Upper lobe of right lung (tissue), 1 donor: Measurements from ENCODE around the gene RPRD1B. TPM values are rescaled to one million over a fixed set of nuclear protein-coding genes. Genes with fewer than 3 reads are reported as not detected.

ENCODE experiments used
- ATAC-seq: fragments of 200-7000 bp; cut with Tn5 transposase; one replicate; pipeline ENCODE4 v1.9.1; 2020; ENCODE audit warnings: mild to moderate bottlenecking, moderate library complexity
- DNase-seq: peaks from one replicate; pipeline ENCODE4 v3.0.0-alpha.2; 2020
- H3K27ac ChIP-seq: fragments of 200-600 bp; one replicate; pipeline ENCODE4 v1.8.0; 2022
- H3K27me3 ChIP-seq: fragments of 200-600 bp; one replicate; pipeline ENCODE4 v1.8.0; 2022; ENCODE audit warnings: mild to moderate bottlenecking
- H3K36me3 ChIP-seq: fragments of 200-600 bp; one replicate; pipeline ENCODE4 v1.8.0; 2022
- H3K4me1 ChIP-seq: fragments of 200-600 bp; one replicate; pipeline ENCODE4 v1.8.0; 2022
- H3K4me3 ChIP-seq: fragments of 200-600 bp; one replicate; pipeline ENCODE4 v1.8.0; 2022; ENCODE audit warnings: mild to moderate bottlenecking
- H3K9me3 ChIP-seq: fragments of 200-600 bp; one replicate; pipeline ENCODE4 v1.8.0; 2022
- CTCF ChIP-seq: fragments of 200-600 bp; IDR thresholded peaks from one replicate; pipeline ENCODE4 v1.8.0; 2022; ENCODE audit warnings: antibody characterized with exemption
- intact Hi-C: fragments of 100-400 bp; cut with DNase I; formaldehyde crosslinking; loops from one replicate; pipeline ENCODE4 v1.11.0; 2022
- total RNA-seq: library from RNA; stranded (reverse); fragmentation: NEBNext Ultra II Directional; extraction: Animal tissue kit (Norgen Biotek cat#: 25700); gene quantifications from one replicate; pipeline ENCODE4 v1.2.1, GENCODE V29; 2021
- donor health status: DM: no; HTN: yes; CAD: no; lungs with severe emphysema.

The RPRD1B gene
- total RNA-seq, 1 donor from 2014 or later, result 33.1 TPM

- H3K27ac ChIP-seq, result peak overlapping the region; percentile 74
- no peaks in the 10 kb centered on the region for H3K27me3 ChIP-seq
- H3K9me3 ChIP-seq, result no peaks in the 10 kb centered on the region
- ATAC-seq (no peak), DNase-seq (no peak)
- no peak for TF ChIP-seq CTCF
- H3K4me3 ChIP-seq, result no peak overlapping the region
- peaks cover 66% of the 10 kb centered on the region for H3K4me1 ChIP-seq
- peaks cover 11% of the 10 kb centered on the region for H3K36me3 ChIP-seq
- intact Hi-C loops, result no loop called here
These were observed 45.8 kb upstream of the RPRD1B start for GRCh38 chr20:37987602-37988290.

GRCh38 chr20:37988306-37988954, 45.1 kb upstream of the RPRD1B start:
- intact Hi-C loops, result no loop called here
- TF ChIP-seq CTCF, result no peak
- Histone ChIP-seq H3K36me3 (peaks cover 7% of the 10 kb centered on the region), H3K27me3 (no peaks in the 10 kb centered on the region), H3K9me3 (no peaks in the 10 kb centered on the region), H3K4me3 (no peak overlapping the region), H3K27ac (peak overlapping the region; percentile 74), H3K4me1 (peaks cover 71% of the 10 kb centered on the region)
- ATAC-seq (no peak), DNase-seq (no peak)

GRCh38 chr20:37989601-37990295, 43.8 kb upstream of the RPRD1B start:
- H3K36me3 ChIP-seq, result peaks cover 5% of the 10 kb centered on the region
- no peak for TF ChIP-seq CTCF
- H3K4me3 ChIP-seq, result no peak overlapping the region
- H3K9me3 ChIP-seq, result no peaks in the 10 kb centered on the region
- intact Hi-C loops, result no loop called here
- ATAC-seq, result peak; percentile 75
- H3K27ac ChIP-seq, result peak overlapping the region; percentile 74
- H3K27me3 ChIP-seq, result no peaks in the 10 kb centered on the region
- DNase-seq, result peak; percentile 78
- peaks cover 74% of the 10 kb centered on the region for H3K4me1 ChIP-seq

- Histone ChIP-seq H3K27me3 (no peaks in the 10 kb centered on the region), H3K27ac (peak overlapping the region; percentile 74), H3K9me3 (no peaks in the 10 kb centered on the region), H3K4me1 (peaks cover 80% of the 10 kb centered on the region), H3K4me3 (no peak overlapping the region), H3K36me3 (peaks cover 13% of the 10 kb centered on the region)
- peak; percentile 66 for ATAC-seq
- peak; percentile 80 for DNase-seq
- no peak for TF ChIP-seq CTCF
- intact Hi-C loops, result no loop called here
These were observed 42.9 kb upstream of the RPRD1B start for GRCh38 chr20:37990571-37991151.

- ATAC-seq (no peak), DNase-seq (no peak)
- Histone ChIP-seq H3K27ac (peak overlapping the region; percentile 74), H3K4me3 (no peak overlapping the region), H3K4me1 (peaks cover 75% of the 10 kb centered on the region), H3K36me3 (peaks cover 20% of the 10 kb centered on the region), H3K9me3 (no peaks in the 10 kb centered on the region), H3K27me3 (no peaks in the 10 kb centered on the region)
- intact Hi-C loops, result no loop called here
- TF ChIP-seq CTCF, result no peak
These were observed 42.2 kb upstream of the RPRD1B start for GRCh38 chr20:37991157-37991866.
